ENCODE measurements around the gene KRAS.

Gene KRAS

DNA sequence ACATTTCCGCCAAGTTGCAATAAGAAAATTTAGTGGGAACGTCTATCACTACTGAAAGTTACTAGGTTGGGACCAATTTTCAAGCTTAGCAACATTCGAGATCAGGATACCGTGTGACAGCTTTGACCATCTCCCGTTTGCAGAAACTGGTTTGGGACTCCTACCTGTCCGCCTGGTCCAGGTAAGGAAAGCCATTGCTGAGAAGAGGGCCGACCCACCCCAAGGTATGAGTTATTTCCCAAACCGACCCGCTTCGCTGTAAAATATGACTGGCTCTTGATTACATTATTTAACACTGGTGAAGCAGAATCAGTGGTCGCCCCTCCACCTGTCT lies 56.0 kb downstream of the KRAS start:
- DNase-seq = no peak

DNA sequence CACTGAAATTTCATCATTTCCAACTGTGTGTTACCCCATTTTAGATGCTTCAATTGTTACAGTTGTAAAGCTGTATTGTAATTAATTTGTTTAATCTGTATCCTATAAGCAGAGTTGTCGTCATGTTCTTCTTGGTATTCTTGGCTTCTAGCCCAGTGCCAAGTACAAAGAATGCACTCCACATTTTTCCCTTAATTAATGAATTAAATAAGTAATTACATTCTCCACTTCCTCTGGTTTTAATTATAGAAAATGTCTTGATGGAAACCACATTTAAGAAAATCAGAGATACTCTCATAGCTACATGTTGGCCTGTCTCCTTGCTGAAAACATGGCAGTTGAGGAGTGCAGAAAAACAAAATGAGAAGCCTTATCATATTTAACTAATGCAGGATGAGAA lies 56.5 kb downstream of the KRAS start:
- DNase-seq = peak; percentile 45

DNA sequence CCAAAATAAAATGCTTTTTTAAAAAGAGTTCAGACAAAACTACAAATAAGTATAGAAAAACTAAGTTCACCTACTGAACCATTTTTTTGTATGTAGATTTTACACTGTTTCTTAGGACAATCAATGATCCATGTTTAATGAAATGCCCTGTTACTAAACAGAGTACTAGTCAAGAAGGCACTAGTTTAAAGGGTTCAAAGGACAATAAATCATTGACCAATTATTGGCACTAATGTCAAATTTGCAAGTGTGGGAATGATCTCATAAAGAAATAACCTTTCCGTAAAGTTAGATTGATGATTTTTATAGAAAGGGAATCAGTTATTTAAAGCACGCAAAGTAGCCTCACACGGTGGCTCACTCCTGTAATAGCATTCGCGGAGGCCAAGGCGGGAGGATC lies 59.9 kb downstream of the KRAS start:
- no peak for DNase-seq

DNA sequence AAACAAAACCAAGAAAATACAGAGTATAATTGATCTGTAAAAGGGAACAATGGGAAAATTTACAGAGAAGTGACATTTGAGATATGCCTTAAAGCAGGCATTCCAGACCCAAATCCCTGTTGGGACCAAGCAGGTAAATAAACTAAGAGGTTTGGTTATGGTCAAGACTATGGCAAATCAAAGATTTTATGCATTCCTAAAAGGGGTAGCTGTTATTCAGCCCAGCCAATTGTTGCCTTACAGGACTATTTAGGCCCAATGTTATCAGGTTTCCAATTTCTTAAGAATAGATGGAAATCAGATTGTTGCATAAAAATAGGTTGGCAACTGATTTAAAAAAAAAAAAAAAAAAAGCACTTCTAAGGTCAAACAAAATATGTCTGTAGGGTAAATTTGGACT lies 61.1 kb downstream of the KRAS start:
- DNase-seq = no peak

DNA sequence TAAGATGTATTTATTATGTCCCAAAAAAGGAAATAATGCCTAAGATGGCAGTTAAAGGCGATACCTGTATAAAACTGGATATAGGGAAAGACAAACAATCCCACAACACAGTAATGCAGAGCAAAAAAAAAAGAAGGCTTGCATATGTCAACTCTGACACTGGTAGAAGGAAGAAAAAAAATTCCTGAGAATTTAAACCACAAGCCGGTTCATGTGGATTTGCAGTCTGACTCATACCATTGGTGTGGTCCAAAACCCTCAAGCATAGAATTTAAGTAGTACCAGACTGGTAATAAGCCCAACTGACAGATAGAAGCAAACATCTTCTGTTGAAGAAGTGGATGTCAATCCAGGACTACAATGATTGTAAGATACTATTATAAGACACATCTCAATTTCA lies 62.9 kb downstream of the KRAS start:
- DNase-seq = no peak

DNA sequence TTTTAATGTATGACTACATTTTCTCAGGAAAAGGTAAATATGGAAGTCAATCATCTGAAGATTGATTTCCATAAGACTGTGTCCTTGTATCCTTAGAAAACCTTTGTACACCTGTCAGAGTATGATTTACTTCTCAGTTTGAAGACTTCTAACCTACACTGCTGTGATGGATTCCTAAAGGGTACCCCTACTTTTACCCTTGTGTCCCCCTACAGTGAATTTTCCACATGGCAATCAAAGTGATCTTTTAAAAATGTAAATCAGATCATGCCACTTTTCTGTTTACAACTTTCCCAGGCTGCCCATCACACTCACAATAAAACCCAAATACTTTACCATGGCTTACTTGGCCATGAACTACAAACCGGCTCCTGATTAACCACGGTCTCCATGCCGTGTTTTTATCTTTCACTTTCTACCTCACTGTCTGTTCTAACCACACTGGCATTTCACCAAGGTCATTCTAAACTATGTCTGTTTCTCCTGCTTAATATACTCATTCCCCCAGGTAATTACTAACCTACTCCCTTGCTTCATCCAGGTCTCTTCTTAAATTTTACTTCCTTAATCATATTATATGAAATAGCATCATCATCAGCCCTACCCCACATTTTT lies 63.8 kb downstream of the KRAS start:
- DNase-seq = no peak

DNA sequence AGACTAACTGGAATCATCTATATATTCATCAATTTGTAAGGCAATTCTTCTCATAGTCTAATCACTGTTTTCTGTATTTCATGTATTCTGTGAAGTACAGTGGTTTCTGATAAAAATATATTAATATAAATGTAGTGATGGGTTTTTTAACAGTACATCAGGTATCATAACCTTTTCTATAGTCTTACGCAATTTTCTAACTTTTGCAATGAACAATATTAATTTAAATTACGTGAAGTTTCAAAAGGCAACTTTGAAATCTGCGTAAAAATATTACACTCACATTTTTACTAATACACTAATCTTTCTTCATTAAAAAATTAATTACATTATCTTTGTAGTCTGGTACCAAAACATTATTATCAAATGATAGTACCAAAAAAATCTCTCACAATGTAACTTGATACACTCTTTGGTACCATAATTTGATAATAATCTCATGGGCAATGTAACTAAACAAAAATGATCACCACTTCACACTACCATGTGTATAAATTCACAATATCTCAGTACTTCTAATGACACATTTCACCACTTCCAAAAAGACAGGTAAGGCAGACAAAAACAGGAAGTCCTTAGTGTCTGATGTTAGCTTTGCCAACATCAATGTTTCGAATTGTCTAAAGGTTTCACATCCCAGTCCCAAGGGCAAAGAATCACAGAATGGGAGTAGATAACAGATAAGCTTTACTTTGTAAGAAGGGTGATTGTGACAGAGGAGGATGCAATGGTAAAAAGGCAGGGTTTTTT lies 64.5 kb downstream of the KRAS start:
- DNase-seq = no peak

DNA sequence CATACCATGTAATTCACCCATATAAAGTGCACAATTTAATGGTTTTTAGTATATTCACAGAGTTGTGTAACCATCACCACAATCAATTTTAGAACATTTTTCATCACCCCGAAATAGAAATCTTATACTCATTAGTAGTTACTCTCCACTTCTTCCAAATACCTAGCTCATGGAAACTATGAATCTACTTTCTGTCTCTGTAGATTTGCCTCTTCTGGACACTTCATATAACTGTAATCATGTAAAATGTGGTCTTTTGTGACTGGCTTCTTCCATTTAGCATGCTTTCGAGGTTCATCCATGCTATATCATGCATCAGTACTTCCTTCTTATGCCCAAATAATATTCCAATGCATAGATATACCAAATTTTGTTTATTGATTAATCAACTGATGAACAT lies 66.6 kb downstream of the KRAS start:
- DNase-seq = no peak

DNA sequence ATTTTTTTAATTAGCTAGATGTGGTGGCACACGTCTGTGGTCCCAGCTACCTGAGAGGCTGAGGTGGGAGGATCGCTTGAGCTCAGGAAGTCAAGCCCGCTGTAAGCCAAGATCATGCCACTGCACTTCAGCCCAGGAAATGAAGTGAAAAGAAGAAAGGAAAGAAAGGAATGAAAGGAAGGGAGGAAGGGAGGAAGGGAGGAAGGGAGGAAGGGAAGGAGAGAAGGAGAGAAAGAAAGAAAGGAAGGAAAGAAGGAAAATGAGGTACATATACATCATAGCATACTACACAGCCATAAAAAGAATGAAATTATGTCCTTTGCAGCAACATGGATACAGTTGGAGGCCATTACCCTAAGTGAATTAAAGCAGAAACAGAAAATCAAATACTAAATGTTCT lies 68.0 kb downstream of the KRAS start:
- DNase-seq = no peak

DNA sequence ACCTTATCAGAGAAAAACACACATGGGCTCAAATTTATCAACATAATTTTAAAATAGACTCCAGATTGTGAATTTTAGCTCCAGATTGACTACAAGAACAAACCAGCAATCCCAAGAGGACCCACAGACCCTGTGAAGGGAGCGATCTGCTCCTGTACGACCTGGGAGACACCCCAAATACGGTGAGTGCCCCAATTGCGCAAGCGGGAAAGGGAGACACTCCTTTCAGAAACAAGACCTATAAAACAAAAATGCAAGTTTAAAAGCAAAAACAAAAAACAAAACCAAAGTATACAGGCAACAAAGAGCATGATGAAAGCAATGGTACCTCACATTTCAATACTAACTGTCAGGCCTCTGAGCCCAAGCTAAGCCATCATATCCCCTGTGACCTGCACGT lies 87.9 kb downstream of the KRAS start:
- no peak for DNase-seq

DNA sequence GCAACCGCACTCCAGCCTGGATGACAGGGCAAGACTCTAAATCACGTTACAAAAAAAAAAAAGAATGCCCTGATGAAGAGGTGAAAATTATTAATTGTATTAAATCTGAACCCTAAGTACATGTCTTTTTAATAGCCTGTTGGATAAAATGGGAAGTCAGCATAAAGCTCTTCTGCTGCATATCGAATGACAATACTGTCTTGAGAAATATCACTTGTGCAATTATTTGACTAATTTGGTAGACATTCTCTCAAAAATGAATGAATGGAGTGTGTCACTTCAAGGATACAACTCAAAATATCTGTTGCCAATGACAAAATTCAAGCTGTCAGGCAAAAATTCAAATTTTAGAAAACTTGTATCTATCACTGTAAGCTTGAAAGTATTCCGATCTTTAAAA lies 94.7 kb downstream of the KRAS start:
- no peak for DNase-seq

DNA sequence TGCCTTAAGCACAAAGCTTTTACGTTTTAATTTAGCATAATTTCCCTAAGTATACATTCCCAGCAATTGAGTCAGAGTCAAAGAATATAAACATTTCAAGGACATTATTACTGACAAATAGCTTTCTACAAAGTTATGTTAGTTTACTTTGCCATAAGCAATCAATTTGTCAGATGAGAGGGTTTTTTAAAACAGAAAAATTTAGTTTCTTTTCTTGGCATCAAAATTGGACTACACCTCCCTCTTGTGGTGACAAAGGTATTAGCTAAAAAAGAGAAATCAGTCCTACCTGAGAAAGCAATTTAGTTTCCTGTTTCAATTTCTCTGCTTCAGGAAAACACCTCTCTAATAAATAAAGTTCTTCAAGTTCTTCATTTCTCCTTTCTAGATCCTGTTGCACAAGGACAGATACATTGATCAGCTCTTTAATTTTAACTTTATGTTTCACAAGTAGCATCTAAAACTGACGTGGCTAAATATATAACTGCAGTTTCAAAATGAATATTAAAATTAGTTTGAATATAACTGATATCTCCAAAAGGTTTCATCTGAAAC lies 95.6 kb downstream of the KRAS start:
- DNase-seq = peak; percentile 29

Measured in NCI-H1105 treated with DMSO at 0.1 percent for 48 hours (cell line).